DND-41 (cell line): ENCODE results near the gene CRACR2B.

Experiments
- EZH2 ChIP-seq: IDR thresholded peaks from 3 replicates; pipeline ENCODE4 v1.6.1; 2012; ENCODE audit warnings: borderline replicate concordance, low read depth, mild to moderate bottlenecking, moderate library complexity, low read length, inconsistent platforms; ENCODE audit not compliant: severe bottlenecking
- TF ChIP-seq, protein P1 (sequence below): IDR thresholded peaks from 2 replicates; pipeline ENCODE4 v1.5.1; 2012; ENCODE audit warnings: borderline replicate concordance, low read length, moderate library complexity, mild to moderate bottlenecking; ENCODE audit not compliant: poor library complexity, severe bottlenecking; ENCODE audit errors: extremely low read depth

DNA sequence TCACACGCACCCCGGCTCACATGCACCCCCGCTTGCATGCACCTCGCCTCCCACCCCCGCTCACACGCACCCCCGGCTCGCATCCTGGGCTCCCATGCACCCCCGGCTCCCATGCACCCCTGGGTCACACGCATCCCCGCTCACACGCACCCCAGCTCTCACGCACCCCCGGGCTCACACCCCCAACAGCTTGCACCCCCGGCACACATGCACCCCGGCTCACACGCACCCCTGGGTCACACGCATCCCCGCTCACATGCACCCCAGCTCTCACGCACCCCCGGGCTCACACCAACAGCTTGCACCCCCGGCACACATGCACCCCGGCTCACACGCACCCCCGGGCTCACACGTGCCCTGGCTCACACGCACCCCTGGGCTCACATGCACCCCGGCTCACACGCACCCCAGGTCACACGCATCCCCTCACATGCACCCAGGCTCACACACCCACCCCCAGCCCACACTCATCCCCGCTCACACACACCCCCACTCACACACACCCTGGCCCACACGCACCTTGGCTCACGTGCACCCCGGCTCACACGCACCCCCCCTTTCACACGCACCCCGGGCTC, 31.1 kb downstream of the CRACR2B start:
- TF ChIP-seq, protein P1, sequence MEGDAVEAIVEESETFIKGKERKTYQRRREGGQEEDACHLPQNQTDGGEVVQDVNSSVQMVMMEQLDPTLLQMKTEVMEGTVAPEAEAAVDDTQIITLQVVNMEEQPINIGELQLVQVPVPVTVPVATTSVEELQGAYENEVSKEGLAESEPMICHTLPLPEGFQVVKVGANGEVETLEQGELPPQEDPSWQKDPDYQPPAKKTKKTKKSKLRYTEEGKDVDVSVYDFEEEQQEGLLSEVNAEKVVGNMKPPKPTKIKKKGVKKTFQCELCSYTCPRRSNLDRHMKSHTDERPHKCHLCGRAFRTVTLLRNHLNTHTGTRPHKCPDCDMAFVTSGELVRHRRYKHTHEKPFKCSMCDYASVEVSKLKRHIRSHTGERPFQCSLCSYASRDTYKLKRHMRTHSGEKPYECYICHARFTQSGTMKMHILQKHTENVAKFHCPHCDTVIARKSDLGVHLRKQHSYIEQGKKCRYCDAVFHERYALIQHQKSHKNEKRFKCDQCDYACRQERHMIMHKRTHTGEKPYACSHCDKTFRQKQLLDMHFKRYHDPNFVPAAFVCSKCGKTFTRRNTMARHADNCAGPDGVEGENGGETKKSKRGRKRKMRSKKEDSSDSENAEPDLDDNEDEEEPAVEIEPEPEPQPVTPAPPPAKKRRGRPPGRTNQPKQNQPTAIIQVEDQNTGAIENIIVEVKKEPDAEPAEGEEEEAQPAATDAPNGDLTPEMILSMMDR: no peak
- no peak for TF ChIP-seq EZH2
